Stimulated activated CD8-positive, alpha-beta memory T cell treated with anti-CD3 and anti-CD28 coated beads, Interleukin-4, amount 100 ng/mL, for 4 hours (primary cell): ENCODE results near the gene SLC37A4.
"Not testable (repeated sequence)": the region's sequence is repeated elsewhere in the genome, so short reads cannot be mapped to it uniquely, and the experiment has no call there.

Experiments used
- DNase-seq, 2 donors: peaks; one replicate each; pipeline ENCODE4 v3.0.0-alpha.2; 2020; ENCODE audit warnings: low read depth in 2 of 2, low spot score in 1 of 2

Gene SLC37A4

DNA sequence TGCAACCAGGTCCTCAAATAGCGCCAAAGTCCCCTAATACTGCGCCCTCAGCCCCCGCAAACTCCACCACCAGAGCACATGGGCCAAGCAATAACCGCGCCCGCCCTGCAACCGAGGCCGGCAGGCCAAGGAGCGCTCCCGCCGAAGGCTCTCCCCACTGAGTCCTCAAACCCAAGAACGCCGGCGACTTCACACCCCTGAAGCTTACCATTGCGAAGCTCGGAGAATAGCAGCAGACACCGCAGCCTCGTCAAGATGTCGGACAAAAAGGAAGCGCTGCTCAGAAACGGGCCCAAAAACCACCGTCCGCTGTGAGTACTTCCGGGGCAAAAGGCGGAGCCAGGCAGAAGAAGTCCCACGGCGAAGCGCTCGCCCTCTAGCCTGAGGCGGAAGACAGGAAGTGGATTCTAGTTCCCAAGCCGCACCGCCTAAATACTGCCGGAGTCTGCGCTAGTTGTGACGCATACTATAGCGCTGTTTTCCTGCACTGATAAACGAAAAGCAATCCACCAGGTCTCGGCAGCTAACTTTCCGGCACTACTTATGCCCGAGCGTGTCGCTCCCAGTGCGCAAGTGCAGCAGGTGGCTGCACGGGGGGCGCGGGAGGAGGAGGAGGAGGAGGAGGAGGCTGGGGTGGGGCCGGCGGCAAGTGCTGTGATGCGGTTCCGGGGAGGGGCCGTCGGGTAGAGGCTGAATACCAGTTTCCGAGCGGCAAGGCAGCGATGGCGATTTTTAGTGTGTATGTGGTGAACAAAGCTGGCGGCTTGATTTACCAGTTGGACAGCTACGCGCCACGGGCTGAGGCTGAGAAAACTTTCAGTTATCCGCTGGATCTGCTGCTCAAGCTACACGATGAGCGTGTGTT, 12.4 kb downstream of the SLC37A4 start, which contains the start of the genes RPS25 and TRAPPC4:
RPS25 (minus strand) TSS at position 270 of the 865 bp plus-strand sequence; CDS start at position 211, 59 bp downstream.
TRAPPC4 (plus strand) TSS at position 693 of the 865 bp plus-strand sequence; CDS start at position 723, 30 bp downstream.
- peak; percentile 83 to 90 for DNase-seq

DNA sequence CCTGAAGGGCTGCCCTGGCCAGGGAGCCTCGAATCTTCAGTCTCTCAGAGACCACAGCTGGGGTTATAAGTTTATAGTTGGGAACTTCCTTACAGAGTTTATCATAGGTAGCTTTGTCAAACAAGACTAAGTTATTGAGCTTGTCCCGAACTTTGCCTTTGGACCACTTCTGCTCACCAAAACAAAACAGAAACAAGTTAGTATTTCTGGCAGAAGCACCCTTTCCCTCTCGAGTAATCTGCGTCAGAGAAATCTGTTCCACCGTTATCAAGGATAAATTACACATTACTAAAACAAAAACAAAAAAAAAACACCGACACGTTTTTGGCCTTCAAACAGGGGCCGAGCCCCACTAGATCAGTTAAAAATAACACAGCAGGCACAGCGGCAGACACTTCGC, 13.3 kb downstream of the SLC37A4 start:
- DNase-seq: not testable (repeated sequence)

GRCh38 chr11:119016216-119017009, 14.3 kb downstream of the SLC37A4 start:
- no peak for DNase-seq

DNA sequence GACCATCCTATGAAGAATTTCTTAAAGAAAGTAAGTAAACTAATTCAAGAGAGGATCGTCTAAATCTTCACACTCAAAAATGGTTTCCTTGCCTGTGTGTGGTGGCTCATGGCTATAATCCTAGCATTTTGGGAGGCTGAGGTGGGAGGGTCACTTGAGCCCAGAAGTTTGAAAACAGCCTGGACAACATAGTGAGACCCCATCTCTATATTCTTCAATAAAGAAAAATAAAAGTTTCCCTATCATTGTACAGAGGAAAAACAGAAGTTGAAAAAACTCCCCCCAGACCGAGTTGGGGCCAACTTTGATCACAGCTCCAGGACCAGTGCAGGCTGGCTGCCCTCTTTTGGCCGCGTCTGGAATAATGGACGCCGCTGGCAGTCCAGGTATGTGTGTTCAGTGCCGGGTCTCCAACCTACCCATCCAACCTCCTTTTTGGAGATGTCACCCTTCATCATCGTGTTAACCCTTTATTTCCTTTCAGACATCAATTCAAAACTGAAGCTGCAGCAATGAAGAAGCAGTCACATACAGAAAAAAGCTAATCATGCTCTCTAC, 15.5 kb downstream of the SLC37A4 start:
- no peak for DNase-seq

- DNase-seq: no peak
These were observed 16.3 kb downstream of the SLC37A4 start for GRCh38 chr11:119014209-119014924.

DNA sequence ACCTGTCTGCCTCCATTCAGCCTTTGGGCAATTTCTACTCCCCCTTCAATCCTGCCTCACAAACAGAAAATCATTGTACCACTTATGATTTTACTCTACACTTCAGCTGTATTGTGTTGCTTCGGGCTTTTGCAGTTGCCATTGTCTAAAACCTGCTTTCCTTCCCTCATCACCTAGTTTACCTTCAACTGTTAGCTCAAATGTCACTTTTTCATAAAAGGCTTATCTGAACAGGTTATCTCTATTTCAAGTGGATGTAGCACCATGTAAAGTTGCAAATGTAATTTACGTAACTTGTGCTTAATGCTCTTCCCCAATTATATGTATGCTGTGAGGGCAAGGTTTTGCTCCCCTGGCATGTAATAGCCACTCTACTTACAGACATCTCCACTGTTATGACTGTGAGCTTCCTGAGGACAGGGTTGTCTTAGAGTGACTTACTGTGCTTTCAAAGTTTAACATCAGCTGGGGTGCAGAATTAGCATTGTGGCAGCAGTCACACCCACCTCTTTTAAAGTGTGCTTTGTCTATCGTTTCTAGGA, 18.0 kb downstream of the SLC37A4 start:
- no peak for DNase-seq

DNA sequence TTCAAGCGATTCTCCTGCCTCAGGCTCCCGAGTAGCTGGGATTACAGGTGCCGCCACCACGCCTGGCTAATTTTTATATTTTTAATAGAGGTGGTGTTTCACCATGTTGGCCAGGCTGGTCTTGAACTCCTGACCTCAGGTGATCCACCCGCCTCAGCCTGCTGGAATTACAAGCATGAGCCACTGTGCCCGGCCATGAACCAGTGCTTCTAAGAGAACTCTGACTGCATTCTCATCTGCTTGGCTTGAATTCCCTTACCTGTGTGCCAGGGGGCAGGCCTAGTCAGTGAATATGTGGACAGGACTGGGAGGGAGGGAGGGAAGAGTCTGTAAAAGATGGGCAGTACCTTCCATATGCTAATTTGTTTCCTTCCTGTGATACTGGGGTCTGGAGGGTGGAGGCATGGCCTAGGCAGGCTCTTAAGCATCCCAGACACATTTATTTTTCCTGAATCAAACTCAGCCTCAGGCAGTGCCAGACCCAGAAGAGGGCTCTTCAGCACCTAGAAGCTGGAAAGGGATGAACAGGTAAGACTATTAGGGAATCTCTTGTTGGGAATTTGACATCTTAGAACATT, 19.1 kb downstream of the SLC37A4 start:
- DNase-seq: no peak

DNA sequence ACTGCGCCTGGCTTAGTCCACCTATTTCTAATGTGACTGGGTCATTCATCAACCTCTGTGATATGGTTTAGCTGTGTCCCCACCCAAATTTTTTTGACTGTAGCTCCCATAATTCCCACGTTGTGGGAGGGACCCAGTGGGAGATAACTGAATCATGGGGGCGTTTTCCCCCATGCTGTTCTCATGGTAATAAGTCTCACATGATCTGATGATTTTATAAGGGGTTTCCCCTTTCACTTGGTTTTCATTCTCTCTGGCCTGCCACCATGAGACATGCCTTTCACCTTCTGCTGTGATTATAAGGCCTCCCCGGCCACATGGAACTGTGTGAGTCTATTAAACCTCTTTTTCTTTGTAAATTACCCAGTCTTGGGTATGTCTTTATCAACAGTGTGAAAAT, 24.0 kb downstream of the SLC37A4 start:
- DNase-seq: no peak

GRCh38 chr11:119000906-119001305, 29.8 kb downstream of the SLC37A4 start:
- DNase-seq: no peak

GRCh38 chr11:118998822-118999221, 31.9 kb downstream of the SLC37A4 start:
- DNase-seq: no peak

DNA sequence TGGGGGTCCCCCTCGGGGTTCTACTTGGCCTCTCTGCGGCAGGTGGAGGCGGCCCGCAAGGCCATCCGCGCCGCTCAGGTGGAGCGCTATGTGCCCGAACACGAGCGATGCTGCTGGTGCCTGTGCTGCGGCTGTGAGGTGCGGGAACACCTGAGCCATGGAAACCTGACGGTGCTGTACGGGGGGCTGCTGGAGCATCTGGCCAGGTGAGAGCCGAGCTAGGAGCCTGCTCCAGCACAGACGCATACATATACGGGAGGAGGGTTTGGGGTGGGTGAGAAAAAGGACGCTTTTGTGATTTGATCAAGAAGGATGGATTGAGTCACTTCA, 32.3 kb downstream of the SLC37A4 start:
- no peak for DNase-seq

- DNase-seq: peak; percentile 87 to 89
These were observed 32.9 kb downstream of the SLC37A4 start, which contains the start of gene CENATAC for GRCh38 chr11:118997627-118998387. CENATAC (plus strand) TSS chr11:118998138; CDS start chr11:118998198, 60 bp downstream.

DNA sequence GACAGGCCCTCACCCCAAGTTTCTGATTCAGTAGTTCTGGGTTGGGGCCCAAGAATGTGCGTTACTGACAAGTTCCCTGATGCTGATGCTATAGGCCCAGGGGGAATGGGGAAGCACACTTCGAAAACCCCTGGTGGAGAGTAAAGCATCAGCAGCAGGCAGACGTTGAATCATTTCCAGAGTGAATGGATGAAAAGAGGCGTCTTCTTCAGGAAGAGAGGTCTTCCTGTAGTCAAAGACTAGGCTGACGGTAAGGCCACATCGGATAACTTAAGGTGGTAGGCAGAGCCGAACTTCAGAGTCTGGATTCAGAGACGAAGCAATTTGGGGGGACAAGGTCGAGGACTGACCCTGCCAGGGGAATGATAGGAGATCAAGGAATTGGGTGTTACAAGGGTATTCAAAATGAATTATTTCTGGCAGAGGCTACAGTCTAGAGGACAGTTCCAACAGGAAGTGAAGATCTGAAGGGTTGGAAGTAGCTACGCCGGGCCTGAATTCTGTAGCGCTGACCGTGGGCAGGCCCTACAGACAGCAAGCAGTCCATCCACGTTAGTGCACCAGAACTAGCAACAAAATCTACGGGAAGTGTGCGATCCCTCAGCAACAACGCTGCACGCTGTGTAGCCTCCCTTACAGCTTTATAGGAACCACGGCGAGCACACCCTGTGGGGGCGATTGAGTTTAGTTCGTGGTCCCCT, 33.6 kb downstream of the SLC37A4 start:
- DNase-seq: no peak

- DNase-seq: not testable (repeated sequence)
These were observed 39.1 kb downstream of the SLC37A4 start for GRCh38 chr11:118991486-118992038.

GRCh38 chr11:118988280-118988679, 42.4 kb downstream of the SLC37A4 start:
- DNase-seq: no peak

- no peak for DNase-seq
These were observed 45.9 kb downstream of the SLC37A4 start for GRCh38 chr11:118984825-118985224.

DNA sequence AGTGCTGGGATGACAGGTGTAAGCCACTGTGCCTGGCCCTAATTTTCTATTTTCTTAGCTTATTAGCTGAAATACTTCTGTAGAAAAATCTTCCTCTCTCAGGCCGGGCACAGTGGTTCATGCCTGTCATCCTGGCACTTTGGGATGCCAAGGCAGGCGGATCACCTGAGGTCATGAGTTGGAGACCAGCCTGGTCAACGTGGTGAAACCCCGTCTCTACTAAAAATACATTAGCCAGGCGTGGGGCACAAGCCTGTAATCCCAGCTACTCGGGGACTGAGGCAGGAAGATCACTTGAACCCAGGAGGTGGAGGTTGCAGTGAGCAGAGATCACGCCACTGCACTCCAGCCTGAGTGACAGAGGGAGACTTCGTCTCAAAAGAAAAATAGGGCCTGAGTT, 46.3 kb downstream of the SLC37A4 start:
- DNase-seq: not testable (repeated sequence)

DNA sequence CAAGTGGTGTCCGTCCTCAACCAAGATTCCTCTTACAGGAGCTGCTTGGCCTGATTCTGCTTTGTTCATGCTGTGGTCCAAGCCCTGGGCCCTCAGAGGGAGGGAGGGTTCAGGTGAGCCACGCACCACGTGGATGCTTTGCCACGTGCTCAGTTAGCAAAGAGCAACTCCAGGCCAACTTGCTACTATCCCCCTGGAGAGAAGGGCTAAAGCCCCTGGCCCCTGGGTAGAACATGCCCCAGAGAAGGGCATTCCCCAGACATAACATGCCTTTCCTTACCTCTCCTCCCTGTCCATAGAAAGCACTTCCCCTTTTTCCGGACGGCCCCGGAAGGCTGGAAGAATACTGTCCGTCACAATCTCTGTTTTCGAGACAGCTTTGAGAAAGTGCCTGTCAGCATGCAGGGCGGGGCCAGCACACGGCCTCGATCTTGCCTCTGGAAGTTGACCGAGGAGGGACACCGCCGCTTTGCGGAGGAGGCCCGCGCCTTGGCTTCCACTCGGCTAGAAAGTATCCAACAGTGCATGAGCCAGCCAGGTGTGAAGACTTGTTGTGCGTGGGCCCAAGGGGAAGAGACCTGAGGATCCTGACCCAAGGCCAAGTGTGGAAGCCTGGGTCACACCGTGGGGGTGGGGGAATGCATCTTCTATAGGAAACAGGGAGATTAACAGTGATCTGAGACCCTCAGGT, 50.3 kb downstream of the SLC37A4 start:
- no peak for DNase-seq
